Measurements from ENCODE around the gene ARHGAP12.
"Not testable (repeated sequence)": the region's sequence is repeated elsewhere in the genome, so short reads cannot be mapped to it uniquely, and the experiment has no call there.

- TF ChIP-seq CTCF (IDR thresholded peaks at IDR 0.05; ENCODE audit: low read depth, low read length, poor library complexity, severe bottlenecking); EZH2phosphoT487 (IDR thresholded peaks at IDR 0.05; ENCODE audit: borderline replicate concordance, low read length): not testable (repeated sequence)
Measured at GRCh38 chr10:31768935-31769334, 159.7 kb downstream of the ARHGAP12 start.
